HFF-Myc (cell line): ENCODE results near the gene PCDHA4.
"Not testable (repeated sequence)": the region's sequence is repeated elsewhere in the genome, so short reads cannot be mapped to it uniquely, and the experiment has no call there.

Experiments used
- DNase-seq: peaks from one replicate; pipeline ENCODE4 v3.0.0-alpha.2; 2011; ENCODE audit warnings: low read depth; ENCODE audit errors: extremely low read depth
- H3K4me3 ChIP-seq: replicated peaks from 2 replicates; pipeline ENCODE4 v1.5.1; 2011; ENCODE audit warnings: low read depth, mild to moderate bottlenecking, control low read depth, low read length
- CTCF ChIP-seq: IDR thresholded peaks from 2 replicates; pipeline ENCODE4 v1.5.1; 2012; ENCODE audit warnings: mild to moderate bottlenecking, low read depth, low read length, control low read depth; ENCODE audit errors: missing control alignments

PCDHA4 gene

GRCh38 chr5:140840978-140841962 is 34.4 kb downstream of the PCDHA4 start, which contains the start of gene PCDHA8:
TSS of gene PCDHA8 (plus strand) at chr5:140841187. CDS start at chr5:140841322, 135 bp downstream.
- no peak for DNase-seq
- H3K4me3 ChIP-seq: no peak within 1 kb of the TSS
- TF ChIP-seq CTCF: peak; percentile 60

DNA sequence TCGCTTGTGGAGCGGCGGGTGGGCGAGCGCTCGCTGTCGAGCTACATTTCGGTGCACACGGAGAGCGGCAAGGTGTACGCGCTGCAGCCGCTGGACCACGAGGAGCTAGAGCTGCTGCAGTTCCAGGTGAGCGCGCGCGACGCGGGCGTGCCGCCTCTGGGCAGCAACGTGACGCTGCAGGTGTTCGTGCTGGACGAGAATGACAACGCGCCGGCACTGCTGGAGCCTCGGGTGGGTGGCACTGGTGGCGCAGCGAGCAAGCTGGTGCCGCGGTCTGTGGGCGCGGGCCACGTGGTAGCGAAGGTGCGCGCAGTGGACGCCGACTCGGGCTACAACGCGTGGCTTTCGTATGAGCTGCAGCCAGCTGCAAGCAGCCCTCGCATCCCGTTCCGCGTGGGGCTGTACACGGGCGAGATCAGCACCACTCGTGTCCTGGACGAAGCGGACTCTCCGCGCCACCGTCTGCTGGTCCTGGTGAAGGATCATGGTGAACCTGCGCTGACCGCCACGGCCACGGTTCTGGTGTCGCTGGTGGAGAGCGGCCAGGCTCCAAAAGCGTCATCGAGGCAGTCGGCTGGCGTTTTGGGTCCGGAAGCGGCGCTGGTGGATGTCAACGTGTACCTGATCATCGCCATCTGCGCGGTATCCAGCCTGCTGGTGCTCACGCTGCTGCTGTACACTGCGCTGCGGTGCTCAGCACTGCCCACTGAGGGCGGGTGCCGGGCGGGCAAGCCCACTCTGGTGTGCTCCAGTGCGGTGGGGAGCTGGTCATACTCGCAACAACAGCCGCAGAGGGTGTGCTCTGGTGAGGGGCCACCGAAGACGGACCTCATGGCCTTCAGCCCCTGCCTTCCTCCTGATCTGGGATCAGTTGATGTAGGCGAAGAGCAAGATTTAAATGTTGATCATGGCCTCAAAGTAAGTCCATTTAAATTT is 36.2 kb downstream of the PCDHA4 start:
- H3K4me3 ChIP-seq: no peak overlapping the region
- TF ChIP-seq CTCF: no peak
- DNase-seq: no peak

DNA sequence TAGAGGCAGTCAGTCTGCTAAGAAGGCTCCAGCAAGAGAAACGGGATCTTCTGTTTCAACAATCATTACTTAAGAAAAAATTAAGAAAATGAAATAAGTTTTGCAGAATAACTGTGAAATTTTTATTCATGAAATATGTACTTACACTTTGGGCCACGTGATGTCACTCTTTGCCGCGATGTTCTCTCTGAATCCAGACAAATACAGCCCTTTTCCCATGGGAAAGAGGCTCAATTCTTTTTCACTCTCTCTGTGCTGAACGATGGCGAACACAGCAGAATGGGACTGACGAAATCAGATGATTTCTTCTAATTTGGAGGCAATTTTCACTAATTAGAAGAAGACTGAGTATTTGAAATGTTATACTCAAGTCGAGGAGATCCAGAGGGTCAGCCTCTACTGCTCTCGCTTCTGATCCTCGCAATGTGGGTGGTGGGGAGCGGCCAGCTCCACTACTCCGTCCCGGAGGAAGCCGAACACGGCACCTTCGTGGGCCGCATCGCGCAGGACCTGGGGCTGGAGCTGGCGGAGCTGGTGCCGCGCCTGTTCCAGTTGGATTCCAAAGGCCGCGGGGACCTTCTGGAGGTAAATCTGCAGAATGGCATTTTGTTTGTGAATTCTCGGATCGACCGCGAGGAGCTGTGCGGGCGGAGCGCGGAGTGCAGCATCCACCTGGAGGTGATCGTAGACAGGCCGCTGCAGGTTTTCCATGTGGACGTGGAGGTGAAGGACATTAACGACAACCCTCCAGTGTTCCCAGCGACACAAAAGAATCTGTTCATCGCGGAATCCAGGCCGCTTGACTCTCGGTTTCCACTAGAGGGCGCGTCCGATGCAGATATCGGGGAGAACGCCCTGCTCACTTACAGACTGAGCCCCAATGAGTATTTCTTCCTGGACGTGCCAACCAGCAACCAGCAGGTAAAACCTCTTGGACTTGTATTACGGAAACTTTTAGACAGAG is 41.6 kb downstream of the PCDHA4 start, which contains the start of gene PCDHA9:
Gene PCDHA9, plus strand, starts transcription at position 244 of the 964 bp plus-strand sequence. Its CDS starts 114 bp downstream, at position 358.
- H3K4me3 ChIP-seq, DNase-seq: not testable (repeated sequence)

DNA sequence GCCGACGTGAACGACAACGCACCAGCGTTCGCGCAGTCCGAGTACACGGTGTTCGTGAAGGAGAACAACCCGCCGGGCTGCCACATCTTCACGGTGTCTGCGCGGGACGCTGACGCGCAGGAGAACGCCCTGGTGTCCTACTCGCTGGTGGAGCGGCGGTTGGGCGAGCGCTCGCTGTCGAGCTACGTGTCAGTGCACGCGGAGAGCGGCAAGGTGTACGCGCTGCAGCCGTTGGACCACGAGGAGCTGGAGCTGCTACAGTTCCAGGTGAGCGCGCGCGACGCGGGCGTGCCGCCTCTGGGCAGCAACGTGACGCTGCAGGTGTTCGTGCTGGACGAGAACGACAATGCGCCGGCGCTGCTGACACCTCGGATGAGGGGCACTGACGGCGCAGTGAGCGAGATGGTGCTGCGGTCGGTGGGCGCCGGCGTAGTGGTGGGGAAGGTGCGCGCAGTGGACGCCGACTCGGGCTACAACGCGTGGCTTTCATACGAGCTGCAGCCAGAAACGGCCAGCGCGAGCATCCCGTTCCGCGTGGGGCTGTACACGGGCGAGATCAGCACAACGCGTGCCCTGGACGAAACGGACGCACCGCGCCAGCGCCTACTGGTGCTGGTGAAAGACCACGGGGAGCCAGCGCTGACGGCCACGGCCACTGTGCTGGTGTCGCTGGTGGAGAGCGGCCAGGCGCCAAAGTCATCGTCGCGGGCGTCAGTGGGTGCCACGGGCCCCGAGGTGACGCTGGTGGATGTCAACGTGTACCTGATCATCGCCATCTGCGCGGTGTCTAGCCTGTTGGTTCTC is 43.2 kb downstream of the PCDHA4 start:
- not testable (repeated sequence) for H3K4me3 ChIP-seq, DNase-seq

GRCh38 chr5:140855772-140856674 is 49.2 kb downstream of the PCDHA4 start, which contains the start of gene PCDHA10:
TSS of gene PCDHA10 (plus strand) at chr5:140855897. CDS start at chr5:140856049, 152 bp downstream.
- no peak for DNase-seq
- no peak for TF ChIP-seq CTCF
- H3K4me3 ChIP-seq: no peak within 1 kb of the TSS

DNA sequence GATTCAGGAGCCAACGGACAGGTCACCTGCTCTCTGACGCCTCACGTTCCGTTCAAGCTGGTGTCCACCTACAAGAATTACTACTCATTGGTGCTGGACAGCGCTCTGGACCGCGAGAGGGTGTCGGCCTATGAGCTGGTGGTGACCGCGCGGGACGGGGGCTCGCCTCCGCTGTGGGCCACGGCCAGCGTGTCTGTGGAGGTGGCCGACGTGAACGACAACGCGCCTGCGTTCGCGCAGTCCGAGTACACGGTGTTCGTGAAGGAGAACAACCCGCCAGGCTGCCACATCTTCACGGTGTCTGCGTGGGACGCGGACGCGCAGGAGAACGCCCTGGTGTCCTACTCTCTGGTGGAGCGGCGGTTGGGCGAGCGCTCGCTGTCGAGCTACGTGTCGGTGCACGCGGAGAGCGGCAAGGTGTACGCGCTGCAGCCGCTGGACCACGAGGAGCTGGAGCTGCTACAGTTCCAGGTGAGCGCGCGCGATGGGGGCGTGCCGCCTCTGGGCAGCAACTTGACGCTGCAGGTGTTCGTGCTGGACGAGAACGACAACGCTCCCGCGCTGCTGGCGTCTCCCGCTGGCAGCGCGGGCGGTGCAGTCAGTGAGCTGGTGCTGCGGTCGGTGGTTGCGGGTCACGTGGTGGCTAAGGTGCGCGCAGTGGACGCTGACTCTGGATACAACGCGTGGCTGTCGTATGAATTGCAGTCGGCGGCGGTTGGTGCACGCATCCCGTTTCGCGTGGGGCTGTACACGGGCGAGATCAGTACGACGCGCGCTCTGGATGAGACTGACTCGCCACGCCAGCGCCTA is 50.5 kb downstream of the PCDHA4 start:
- no peak for DNase-seq
- TF ChIP-seq CTCF: no peak

More for the DNA sequence above, 50.5 kb downstream of the PCDHA4 start:
- H3K4me3 ChIP-seq: no peak overlapping the region
